Natural killer cell (primary cell): ENCODE measurements around the gene TRIP12. TPM values are rescaled to one million over a fixed set of nuclear protein-coding genes. Genes with fewer than 3 reads are reported as not detected.

ENCODE experiments used
- ATAC-seq, 3 donors: fragments of 150-1000 bp in 2 of 3; fragments of 200-7000 bp in 1 of 3; cut with Tn5 transposase; 1 replicate in 1 of 3; 2 replicates in 2 of 3; pipeline ENCODE4 v1.10.0; 2021; ENCODE audit warnings: mild to moderate bottlenecking in 2 of 3, moderate library complexity in 2 of 3
- DNase-seq, 2 donors: peaks; one replicate each; pipeline versions ENCODE4 v3.0.0 to v3.0.0-alpha.2; 2013 to 2021; ENCODE audit warnings: mixed read lengths in 1 of 2
- H3K27ac ChIP-seq: one replicate; pipeline ENCODE4 v1.5.1; 2013; ENCODE audit warnings: mild to moderate bottlenecking, low read length
- H3K27me3 ChIP-seq: one replicate; pipeline ENCODE4 v1.6.1; 2013; ENCODE audit warnings: low read length; ENCODE audit not compliant: control insufficient read depth, insufficient read depth
- H3K36me3 ChIP-seq: one replicate; pipeline ENCODE4 v1.6.1; 2013; ENCODE audit warnings: low read length; ENCODE audit not compliant: control insufficient read depth, insufficient read depth
- H3K4me1 ChIP-seq: one replicate; pipeline ENCODE4 v1.6.1; 2013; ENCODE audit warnings: low read length; ENCODE audit not compliant: control insufficient read depth, insufficient read depth
- H3K4me3 ChIP-seq: one replicate; pipeline ENCODE4 v1.5.1; 2013; ENCODE audit warnings: low read length
- H3K9me3 ChIP-seq: one replicate; pipeline ENCODE4 v1.6.1; 2013; ENCODE audit warnings: low read length; ENCODE audit not compliant: control insufficient read depth, insufficient read depth
- H3K27ac Mint-ChIP-seq, 2 donors: one replicate each; pipeline ENCODE4 v1.8.0; 2022; ENCODE audit warnings: mild to moderate bottlenecking in 2 of 2, mixed read lengths in 2 of 2, moderate library complexity in 1 of 2
- H3K27me3 Mint-ChIP-seq, 2 donors: one replicate each; pipeline ENCODE4 v1.8.0; 2022; ENCODE audit warnings: low read depth in 2 of 2, mixed read lengths in 2 of 2
- H3K36me3 Mint-ChIP-seq: one replicate; pipeline ENCODE4 v1.8.0; 2022; ENCODE audit warnings: mixed read lengths
- H3K4me1 Mint-ChIP-seq, 2 donors: one replicate each; pipeline ENCODE4 v1.8.0; 2022; ENCODE audit warnings: mixed read lengths in 2 of 2
- H3K4me3 Mint-ChIP-seq: one replicate; pipeline ENCODE4 v1.8.0; 2022; ENCODE audit warnings: mild to moderate bottlenecking, moderate library complexity, mixed read lengths
- H3K9me3 Mint-ChIP-seq, 2 donors: one replicate each; pipeline ENCODE4 v1.8.0; 2022; ENCODE audit warnings: mixed read lengths in 2 of 2
- CTCF ChIP-seq: fragments of 200-600 bp; IDR thresholded peaks from one replicate; pipeline ENCODE4 v1.8.0; 2022; ENCODE audit warnings: antibody characterized with exemption
- whole genome bisulfite sequencing: methylation state at CpG from one replicate; pipeline ENCODE4 v1.1.7; 2013; ENCODE audit warnings: missing lambda C conversion rate; ENCODE audit not compliant: insufficient coverage; 5-methylcytosine and 5-hydroxymethylcytosine counted together
- intact Hi-C: fragments of 100-400 bp; cut with micrococcal nuclease; formaldehyde crosslinking; loops from one replicate; pipeline ENCODE4 v1.14.2; 2022
- total RNA-seq, 4 donors: library from RNA; stranded (reverse); fragments of 120-200 nt in 1 of 4; gene quantifications; one replicate each; pipeline versions ENCODE4 v1.2.3 to v1.2.4, GENCODE V29; 2013 to 2022

TRIP12 gene
- total RNA-seq, 3 donors from 2014 or later (not counting 1 experiment from before 2014, with no cell fraction given) = 295 to 351 (median 325) TPM

DNA sequence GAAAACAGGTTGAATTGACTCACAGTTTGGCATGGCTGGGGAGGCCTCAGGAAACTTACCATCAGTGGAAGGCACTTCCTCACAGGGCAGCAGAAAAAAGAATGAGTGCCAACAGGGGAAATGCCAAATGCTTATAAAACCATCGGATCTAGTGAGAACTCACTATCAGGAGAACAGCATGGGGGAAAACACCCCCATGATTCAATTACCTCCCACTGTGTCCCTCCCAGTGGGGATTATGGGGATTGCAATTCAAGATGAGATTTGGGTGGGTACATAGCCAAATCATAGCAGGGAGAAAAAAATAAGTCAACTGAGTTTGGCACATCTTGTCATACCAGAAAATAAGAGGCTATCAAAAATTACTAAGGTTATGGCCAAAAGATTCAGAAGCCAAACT lies 96.3 kb downstream of the TRIP12 start:
- peaks cover 17% of the 10 kb centered on the region for H3K36me3 Mint-ChIP-seq
- Histone ChIP-seq H3K9me3 (no peaks in the 10 kb centered on the region), H3K27me3 (no peaks in the 10 kb centered on the region), H3K36me3 (peaks cover 64% of the 10 kb centered on the region), H3K27ac (no peak overlapping the region), H3K4me3 (no peak overlapping the region), H3K4me1 (no peaks in the 10 kb centered on the region)
- DNase-seq (no peak), ATAC-seq (no peak)
- no peak overlapping the region for H3K4me3 Mint-ChIP-seq
- WGBS = no CpG with 5 or more reads among the region's 1 CpG
- no peaks in the 10 kb centered on the region for H3K9me3 Mint-ChIP-seq
- no peaks in the 10 kb centered on the region for H3K27me3 Mint-ChIP-seq
- intact Hi-C loops = no loop called here
- peaks cover 7 to 9% of the 10 kb centered on the region in 2 donors for H3K4me1 Mint-ChIP-seq
- peak overlapping the region; percentile 68 to 81 for H3K27ac Mint-ChIP-seq
- TF ChIP-seq CTCF = no peak

- peak overlapping the region in 1 of 2 donors; percentile 37 for H3K27ac Mint-ChIP-seq
- no peaks in the 10 kb centered on the region for H3K9me3 ChIP-seq
- H3K4me1 Mint-ChIP-seq = peaks cover 9 to 10% of the 10 kb centered on the region in 2 donors
- intact Hi-C loops = no loop called here
- WGBS = 94% methylated on average over 2 of the region's 3 CpGs
- H3K27me3 ChIP-seq = no peaks in the 10 kb centered on the region
- no peak overlapping the region for H3K4me3 ChIP-seq
- no peak for ATAC-seq
- H3K9me3 Mint-ChIP-seq = no peaks in the 10 kb centered on the region
- peaks cover 57% of the 10 kb centered on the region for H3K36me3 ChIP-seq
- no peak for TF ChIP-seq CTCF
- DNase-seq = no peak
- H3K36me3 Mint-ChIP-seq = peaks cover 17% of the 10 kb centered on the region
- no peak overlapping the region for H3K27ac ChIP-seq
- H3K27me3 Mint-ChIP-seq = no peaks in the 10 kb centered on the region
- no peak overlapping the region for H3K4me3 Mint-ChIP-seq
- H3K4me1 ChIP-seq = no peaks in the 10 kb centered on the region
These were observed 100.5 kb downstream of the TRIP12 start for GRCh38 chr2:229821316-229821715.

DNA sequence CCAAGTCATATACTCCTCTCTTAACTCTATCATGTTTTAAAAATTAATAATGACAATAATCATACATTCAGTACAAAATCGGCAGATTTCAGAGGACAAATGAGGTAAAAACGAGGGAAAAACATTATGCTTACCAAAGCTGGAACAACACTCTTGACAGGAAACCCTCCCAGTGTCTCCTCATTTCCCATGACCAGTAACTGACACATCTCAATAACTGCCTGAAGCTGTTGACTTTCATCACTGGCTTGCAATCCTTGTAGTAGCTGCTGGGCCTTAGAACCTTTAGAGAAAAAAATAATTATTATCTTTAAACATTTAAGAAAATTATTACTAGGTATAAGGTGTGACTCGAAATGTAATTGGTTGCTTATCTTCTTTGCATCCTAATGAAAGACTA lies 103.6 kb downstream of the TRIP12 start:
- intact Hi-C loops = no loop called here
- Mint-ChIP-seq H3K27ac (no peak overlapping the region), H3K4me1 (peaks cover 9 to 10% of the 10 kb centered on the region in 2 donors), H3K4me3 (no peak overlapping the region), H3K27me3 (no peaks in the 10 kb centered on the region), H3K9me3 (no peaks in the 10 kb centered on the region), H3K36me3 (no peaks in the 10 kb centered on the region)
- Histone ChIP-seq H3K4me3 (no peak overlapping the region), H3K4me1 (no peaks in the 10 kb centered on the region), H3K36me3 (peaks cover 63% of the 10 kb centered on the region), H3K9me3 (no peaks in the 10 kb centered on the region), H3K27me3 (no peaks in the 10 kb centered on the region), H3K27ac (no peak overlapping the region)
- ATAC-seq (no peak), DNase-seq (no peak)
- WGBS = 100% methylated on average over 2 of the region's 3 CpGs
- no peak for TF ChIP-seq CTCF

GRCh38 chr2:229815858-229816257 lies 106.0 kb downstream of the TRIP12 start:
- 91% methylated on average over 1 of the region's 1 CpG for WGBS
- DNase-seq (no peak), ATAC-seq (no peak)
- H3K27ac ChIP-seq = no peak overlapping the region
- H3K4me3 ChIP-seq = no peak overlapping the region
- Mint-ChIP-seq H3K4me3 (no peak overlapping the region), H3K4me1 (peaks cover 0 to 4% of the 10 kb centered on the region in 2 donors), H3K27ac (peak overlapping the region in 1 of 2 donors; percentile 20), H3K27me3 (no peaks in the 10 kb centered on the region), H3K36me3 (peaks cover 6% of the 10 kb centered on the region), H3K9me3 (no peaks in the 10 kb centered on the region)
- H3K4me1 ChIP-seq = no peaks in the 10 kb centered on the region
- peaks cover 68% of the 10 kb centered on the region for H3K36me3 ChIP-seq
- TF ChIP-seq CTCF = no peak
- no peaks in the 10 kb centered on the region for H3K9me3 ChIP-seq
- H3K27me3 ChIP-seq = no peaks in the 10 kb centered on the region
- intact Hi-C loops = no loop called here
